Caco-2 (cell line): ENCODE data around the gene RABGAP1L. TPM values are rescaled to one million over a fixed set of nuclear protein-coding genes. Genes with fewer than 3 reads are reported as not detected.

Source experiments
- BruUV-seq: library from RNA; stranded (reverse); fragments of 400-500 nt; replicated peaks from 2 replicates; lab custom pipeline; 2021; lab: Mats Ljungman, UMichigan
- CTCF ChIA-PET: fragments of 300-600 bp; sonication (Branson Sonifier 250); formaldehyde crosslinking; loops from one replicate; lab custom pipeline; 2022; ENCODE audit warnings: antibody characterized with exemption; lab: Charles Lee
- POLR2A ChIA-PET: fragments of 300-600 bp; sonication (Branson Sonifier 250); formaldehyde crosslinking; loops from one replicate; lab custom pipeline; 2022; ENCODE audit warnings: antibody characterized with exemption; lab: Charles Lee
- DNase-seq, 2 experiments: peaks; one replicate each; pipeline versions ENCODE4 v3.0.0 to v3.0.0-alpha.2; 2020 to 2022
- H3K27me3 ChIP-seq: replicated peaks from 2 replicates; pipeline ENCODE4 v1.6.0; 2011; ENCODE audit warnings: low read length; ENCODE audit not compliant: control insufficient read depth, insufficient read depth
- H3K36me3 ChIP-seq: 2 replicates; pipeline ENCODE4 v1.5.1; 2011; ENCODE audit warnings: low read length; ENCODE audit not compliant: control insufficient read depth, insufficient read depth
- H3K4me1 ChIP-seq: fragments of 250-450 bp; sonication (Bioruptor Pico); 2 replicates; pipeline ENCODE4 v1.5.1; 2020; ENCODE audit warnings: mild to moderate bottlenecking
- H3K4me3 ChIP-seq: 2 replicates; pipeline ENCODE4 v1.5.1; 2011; ENCODE audit warnings: low read depth, mild to moderate bottlenecking, control low read depth, low read length
- H3K9me3 ChIP-seq: fragments of 250-450 bp; sonication (Bioruptor Pico); 2 replicates; pipeline ENCODE4 v1.5.1; 2020; ENCODE audit warnings: mild to moderate bottlenecking, moderate library complexity
- H3K27ac Mint-ChIP-seq: one replicate; pipeline ENCODE4 v1.8.0; 2022; ENCODE audit warnings: mixed read lengths; ENCODE audit not compliant: unreplicated experiment
- H3K27me3 Mint-ChIP-seq: one replicate; pipeline ENCODE4 v1.8.0; 2022; ENCODE audit warnings: mixed read lengths; ENCODE audit not compliant: insufficient read depth, unreplicated experiment
- H3K36me3 Mint-ChIP-seq: one replicate; pipeline ENCODE4 v1.8.0; 2022; ENCODE audit warnings: mild to moderate bottlenecking, mixed read lengths; ENCODE audit not compliant: insufficient read depth, unreplicated experiment
- H3K4me1 Mint-ChIP-seq: one replicate; pipeline ENCODE4 v1.8.0; 2022; ENCODE audit warnings: low read depth, mixed read lengths; ENCODE audit not compliant: unreplicated experiment
- H3K4me3 Mint-ChIP-seq: one replicate; pipeline ENCODE4 v1.8.0; 2022; ENCODE audit warnings: mild to moderate bottlenecking, moderate library complexity, mixed read lengths; ENCODE audit not compliant: unreplicated experiment
- H3K9me3 Mint-ChIP-seq: one replicate; pipeline ENCODE4 v1.8.0; 2022; ENCODE audit warnings: mixed read lengths; ENCODE audit not compliant: unreplicated experiment
- CTCF ChIP-seq, 2 experiments: fragments of 200-600 bp in 1 of 2; IDR thresholded peaks; 1 replicate in 1 of 2; 2 replicates in 1 of 2; pipeline versions ENCODE4 v1.5.1 to v1.8.0; 2011 to 2022; ENCODE audit warnings: antibody characterized with exemption in 1 of 2, control low read depth in 1 of 2, inconsistent platforms in 1 of 2, low read depth in 1 of 2, low read length in 1 of 2, mild to moderate bottlenecking in 1 of 2, moderate library complexity in 1 of 2; ENCODE audit not compliant: insufficient read depth in 1 of 2, severe bottlenecking in 1 of 2, unreplicated experiment in 1 of 2
- intact Hi-C: fragments of 100-400 bp; cut with micrococcal nuclease; formaldehyde crosslinking; loops from one replicate; pipeline ENCODE4 v1.10.0; 2022; ENCODE audit not compliant: unreplicated experiment
- total RNA-seq: library from RNA; stranded (reverse); gene quantifications from 2 replicates; pipeline ENCODE4 v1.2.3, GENCODE V29; 2022

Gene RABGAP1L
- total RNA-seq, 1 experiment from 2014 or later, result 20.3 TPM

DNA sequence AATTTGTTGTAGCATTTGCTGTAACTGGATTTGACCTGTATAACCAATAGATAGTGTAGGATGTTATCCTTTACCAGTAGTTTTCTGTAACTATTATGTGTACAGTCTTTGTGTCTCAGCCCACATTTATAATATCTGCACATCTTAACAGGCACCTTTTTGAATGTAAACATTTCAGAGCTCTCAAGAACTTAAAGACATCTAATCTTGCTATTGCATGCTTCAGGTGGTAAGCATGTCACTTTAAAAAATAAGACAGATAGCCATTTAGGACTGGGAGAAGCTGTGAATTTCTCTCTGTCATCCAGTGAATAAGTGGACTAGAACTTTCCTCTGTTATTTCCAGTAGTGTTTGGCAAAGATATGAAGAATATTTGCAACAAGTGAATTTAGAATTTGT lies 265.8 kb downstream of the RABGAP1L start:
- H3K36me3 ChIP-seq, result no peaks in the 10 kb centered on the region
- H3K9me3 ChIP-seq, result no peaks in the 10 kb centered on the region
- CTCF ChIA-PET, result no interaction called here
- POLR2A ChIA-PET, result no interaction called here
- no peaks in the 10 kb centered on the region for H3K36me3 Mint-ChIP-seq
- no peaks in the 10 kb centered on the region for H3K9me3 Mint-ChIP-seq
- intact Hi-C loops, result no loop called here
- no peak overlapping the region for H3K4me3 ChIP-seq
- H3K4me3 Mint-ChIP-seq, result no peak overlapping the region
- no TSS peak for BruUV-seq
- H3K4me1 Mint-ChIP-seq, result no peaks in the 10 kb centered on the region
- no peaks in the 10 kb centered on the region for H3K27me3 ChIP-seq
- no peaks in the 10 kb centered on the region for H3K27me3 Mint-ChIP-seq
- no peaks in the 10 kb centered on the region for H3K4me1 ChIP-seq
- no peak overlapping the region for H3K27ac Mint-ChIP-seq
- DNase-seq, result no peak
- TF ChIP-seq CTCF (IDR thresholded peaks at IDR 0.05; ENCODE audit: insufficient read depth in 1 of 2, low read depth in 1 of 2, low read length in 1 of 2, severe bottlenecking in 1 of 2, unreplicated experiment in 1 of 2), result no peak

- no peak for TF ChIP-seq CTCF (IDR thresholded peaks at IDR 0.05; ENCODE audit: insufficient read depth in 1 of 2, low read depth in 1 of 2, low read length in 1 of 2, severe bottlenecking in 1 of 2, unreplicated experiment in 1 of 2)
- intact Hi-C loops, result no loop called here
- POLR2A ChIA-PET, result no interaction called here
- Mint-ChIP-seq H3K27me3 (no peaks in the 10 kb centered on the region), H3K4me3 (no peak overlapping the region), H3K36me3 (no peaks in the 10 kb centered on the region), H3K4me1 (no peaks in the 10 kb centered on the region), H3K9me3 (no peaks in the 10 kb centered on the region), H3K27ac (no peak overlapping the region)
- H3K9me3 ChIP-seq, result no peaks in the 10 kb centered on the region
- no peak overlapping the region for H3K4me3 ChIP-seq
- DNase-seq, result no peak
- no TSS peak for BruUV-seq
- no peaks in the 10 kb centered on the region for H3K36me3 ChIP-seq
- H3K27me3 ChIP-seq, result no peaks in the 10 kb centered on the region
- no peaks in the 10 kb centered on the region for H3K4me1 ChIP-seq
- CTCF ChIA-PET, result no interaction called here
These were observed 266.8 kb downstream of the RABGAP1L start for GRCh38 chr1:174426153-174426552.

DNA sequence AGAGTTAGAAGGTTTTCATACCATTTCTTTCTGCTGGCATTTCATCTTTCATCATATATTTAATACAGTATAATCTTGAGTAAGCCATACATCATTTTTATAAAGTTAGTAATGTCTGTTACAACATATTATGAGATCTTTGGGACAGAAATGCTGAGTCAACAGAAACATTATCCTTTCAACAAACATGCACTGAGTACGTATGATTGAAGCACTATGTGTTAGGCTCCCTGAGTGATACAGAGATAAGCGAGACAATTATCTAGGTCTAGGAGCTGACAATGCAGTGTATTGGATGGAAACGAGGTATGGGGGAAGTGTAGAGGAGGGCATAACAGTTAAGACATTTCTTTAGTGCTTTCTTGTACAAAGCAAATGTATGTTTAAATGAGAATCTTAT lies 268.7 kb downstream of the RABGAP1L start:
- Mint-ChIP-seq H3K36me3 (no peaks in the 10 kb centered on the region), H3K9me3 (no peaks in the 10 kb centered on the region), H3K4me3 (no peak overlapping the region), H3K27me3 (no peaks in the 10 kb centered on the region), H3K27ac (no peak overlapping the region), H3K4me1 (no peaks in the 10 kb centered on the region)
- no TSS peak for BruUV-seq
- CTCF ChIA-PET, result no interaction called here
- intact Hi-C loops, result no loop called here
- no peak for DNase-seq
- Histone ChIP-seq H3K9me3 (no peaks in the 10 kb centered on the region), H3K36me3 (no peaks in the 10 kb centered on the region), H3K4me1 (no peaks in the 10 kb centered on the region), H3K4me3 (no peak overlapping the region), H3K27me3 (no peaks in the 10 kb centered on the region)
- TF ChIP-seq CTCF (IDR thresholded peaks at IDR 0.05; ENCODE audit: insufficient read depth in 1 of 2, low read depth in 1 of 2, low read length in 1 of 2, severe bottlenecking in 1 of 2, unreplicated experiment in 1 of 2), result no peak
- POLR2A ChIA-PET, result no interaction called here
